ENCODE measurements around the gene HRAS.

DNA sequence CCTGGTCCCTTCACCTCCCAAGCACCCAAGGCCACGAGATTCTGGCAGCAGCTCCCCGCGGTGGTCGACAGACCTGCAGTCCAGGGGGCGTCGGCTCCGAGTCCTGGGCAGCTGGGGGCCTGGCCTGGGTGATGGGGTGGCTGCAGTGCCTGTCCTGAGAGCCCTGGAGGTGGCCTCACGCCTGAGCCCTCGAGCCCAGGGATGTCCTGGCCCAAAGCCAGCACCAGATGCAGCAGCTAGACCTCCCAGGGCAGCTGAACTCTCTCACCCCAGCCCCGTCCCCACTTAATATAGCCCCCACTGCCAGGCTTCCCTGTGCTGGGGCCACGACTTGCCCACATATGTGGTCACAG is 18.6 kb upstream of the HRAS start:
- TF ChIP-seq, protein P1, sequence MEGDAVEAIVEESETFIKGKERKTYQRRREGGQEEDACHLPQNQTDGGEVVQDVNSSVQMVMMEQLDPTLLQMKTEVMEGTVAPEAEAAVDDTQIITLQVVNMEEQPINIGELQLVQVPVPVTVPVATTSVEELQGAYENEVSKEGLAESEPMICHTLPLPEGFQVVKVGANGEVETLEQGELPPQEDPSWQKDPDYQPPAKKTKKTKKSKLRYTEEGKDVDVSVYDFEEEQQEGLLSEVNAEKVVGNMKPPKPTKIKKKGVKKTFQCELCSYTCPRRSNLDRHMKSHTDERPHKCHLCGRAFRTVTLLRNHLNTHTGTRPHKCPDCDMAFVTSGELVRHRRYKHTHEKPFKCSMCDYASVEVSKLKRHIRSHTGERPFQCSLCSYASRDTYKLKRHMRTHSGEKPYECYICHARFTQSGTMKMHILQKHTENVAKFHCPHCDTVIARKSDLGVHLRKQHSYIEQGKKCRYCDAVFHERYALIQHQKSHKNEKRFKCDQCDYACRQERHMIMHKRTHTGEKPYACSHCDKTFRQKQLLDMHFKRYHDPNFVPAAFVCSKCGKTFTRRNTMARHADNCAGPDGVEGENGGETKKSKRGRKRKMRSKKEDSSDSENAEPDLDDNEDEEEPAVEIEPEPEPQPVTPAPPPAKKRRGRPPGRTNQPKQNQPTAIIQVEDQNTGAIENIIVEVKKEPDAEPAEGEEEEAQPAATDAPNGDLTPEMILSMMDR (IDR thresholded peaks at IDR 0.05), result no peak
- no peak for TF ChIP-seq POLR2A (IDR thresholded peaks at IDR 0.05)

Measured in esophagus squamous epithelium (tissue), 4 donors.